ENCODE data around the gene FIS1. TPM values are rescaled to one million over a fixed set of nuclear protein-coding genes. Genes with fewer than 3 reads are reported as not detected.
A peak's percentile ranks its signal among the peaks of the same experiment; 100 is the strongest.

The FIS1 gene
- total RNA-seq, 4 donors from 2014 or later, result 129 to 251 (median 233) TPM

DNA sequence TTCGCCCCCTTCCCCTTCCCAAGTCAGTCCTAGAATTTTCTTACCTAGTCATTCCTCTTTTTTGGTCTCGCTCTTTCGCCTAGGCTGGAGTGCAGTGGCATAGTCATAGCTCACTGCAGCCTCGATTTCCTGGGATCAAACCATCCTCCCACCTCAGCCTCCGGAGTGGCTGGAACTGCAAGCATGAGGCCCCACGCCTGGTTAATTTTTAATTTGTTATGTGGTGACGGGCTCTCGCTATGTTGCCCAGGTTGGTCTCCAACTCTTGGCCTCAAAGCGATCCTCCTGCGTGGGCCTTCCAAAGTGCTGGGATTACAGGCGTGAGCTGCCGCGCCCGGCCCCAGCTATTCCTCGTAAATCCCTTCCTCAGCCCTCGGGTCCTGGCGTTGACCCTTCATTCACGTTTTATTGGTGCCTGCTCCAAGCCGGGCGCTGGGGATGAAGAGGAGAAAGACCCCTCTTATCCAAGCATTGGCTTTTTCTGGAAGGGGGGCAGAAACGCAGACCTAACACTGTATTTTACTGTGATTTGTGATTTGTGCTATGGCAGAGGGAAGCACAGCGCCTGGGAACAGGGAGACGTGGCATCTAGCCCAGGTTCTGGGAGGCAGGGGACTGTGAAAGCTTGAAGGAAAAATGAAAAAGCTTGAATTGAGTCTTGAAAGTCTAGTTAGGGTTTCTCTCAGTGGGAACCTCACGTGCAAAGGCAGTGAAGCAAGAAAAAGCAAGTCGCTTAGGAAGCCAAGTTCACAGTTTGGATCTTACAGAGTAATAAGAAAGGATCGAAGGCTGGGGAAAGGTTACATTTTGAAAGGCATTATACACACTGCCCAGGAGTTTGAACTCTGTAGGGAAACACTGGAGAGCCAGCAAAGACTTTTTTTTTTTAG lies 26.4 kb downstream of the FIS1 start:
- Histone ChIP-seq H3K4me3 (peak overlapping the region; percentile 68 to 72), H3K27me3 (no peaks in the 10 kb centered on the region), H3K4me1 (peaks cover 0 to 12% of the 10 kb centered on the region in 2 donors), H3K9me3 (no peaks in the 10 kb centered on the region), H3K27ac (peak overlapping the region; percentile 91 to 93), H3K36me3 (no peaks in the 10 kb centered on the region)
- peak in 1 of 2 donors; percentile 10 for TF ChIP-seq POLR2A (IDR thresholded peaks at IDR 0.05)
- TF ChIP-seq, protein P1, sequence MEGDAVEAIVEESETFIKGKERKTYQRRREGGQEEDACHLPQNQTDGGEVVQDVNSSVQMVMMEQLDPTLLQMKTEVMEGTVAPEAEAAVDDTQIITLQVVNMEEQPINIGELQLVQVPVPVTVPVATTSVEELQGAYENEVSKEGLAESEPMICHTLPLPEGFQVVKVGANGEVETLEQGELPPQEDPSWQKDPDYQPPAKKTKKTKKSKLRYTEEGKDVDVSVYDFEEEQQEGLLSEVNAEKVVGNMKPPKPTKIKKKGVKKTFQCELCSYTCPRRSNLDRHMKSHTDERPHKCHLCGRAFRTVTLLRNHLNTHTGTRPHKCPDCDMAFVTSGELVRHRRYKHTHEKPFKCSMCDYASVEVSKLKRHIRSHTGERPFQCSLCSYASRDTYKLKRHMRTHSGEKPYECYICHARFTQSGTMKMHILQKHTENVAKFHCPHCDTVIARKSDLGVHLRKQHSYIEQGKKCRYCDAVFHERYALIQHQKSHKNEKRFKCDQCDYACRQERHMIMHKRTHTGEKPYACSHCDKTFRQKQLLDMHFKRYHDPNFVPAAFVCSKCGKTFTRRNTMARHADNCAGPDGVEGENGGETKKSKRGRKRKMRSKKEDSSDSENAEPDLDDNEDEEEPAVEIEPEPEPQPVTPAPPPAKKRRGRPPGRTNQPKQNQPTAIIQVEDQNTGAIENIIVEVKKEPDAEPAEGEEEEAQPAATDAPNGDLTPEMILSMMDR (IDR thresholded peaks at IDR 0.05), result no peak
- no peak for DNase-seq
- intact Hi-C loops (cut with DNase I; ENCODE audit: low total_unique reads), result no loop called here

DNA sequence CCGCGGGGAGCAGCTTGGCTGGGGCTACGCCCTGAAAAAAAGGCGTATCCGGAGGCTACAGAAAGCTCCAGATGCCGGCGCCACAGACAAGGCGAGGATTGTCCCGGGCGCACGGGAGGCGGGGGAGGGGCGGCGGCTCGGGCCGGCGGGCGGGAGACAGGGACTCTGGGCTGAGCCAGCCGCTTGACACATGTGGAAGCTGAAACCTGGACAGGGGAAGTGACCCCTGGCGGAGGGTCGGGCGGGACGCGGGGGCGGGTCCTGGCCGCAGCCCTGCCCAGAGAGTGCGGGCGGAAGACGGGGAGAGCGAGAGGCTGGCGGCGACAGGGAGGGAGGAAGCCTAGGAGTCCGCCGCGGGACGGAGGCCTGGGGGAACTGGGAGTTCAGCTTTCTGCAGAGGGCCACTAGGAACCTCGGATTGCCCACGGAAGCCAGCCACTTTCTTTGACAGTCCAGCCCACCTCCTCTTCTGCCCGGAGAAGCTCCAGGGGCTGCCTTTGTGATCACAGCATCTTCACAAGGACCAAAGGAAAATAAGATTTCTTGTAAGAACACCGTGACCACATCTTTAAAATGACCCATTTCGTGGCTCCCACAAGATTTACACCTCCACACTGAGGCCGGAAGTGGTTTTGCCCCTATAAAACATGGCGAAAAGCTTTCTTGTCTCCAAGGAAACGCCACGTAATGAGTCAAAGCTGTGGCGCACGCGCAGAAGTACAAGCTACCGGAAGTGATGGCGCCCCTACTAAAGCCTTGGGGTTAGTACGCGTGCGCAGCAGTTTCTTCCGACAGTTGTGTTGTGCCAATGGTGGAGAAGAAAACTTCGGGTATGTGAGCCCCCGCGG lies 27.3 kb downstream of the FIS1 start, which contains the start of the genes PLOD3 and ZNHIT1:
PLOD3 (minus strand) TSS at position 194 of the 848 bp plus-strand sequence. CDS start 307 bp downstream, outside the sequence.
ZNHIT1 (plus strand) TSS at position 778 of the 848 bp plus-strand sequence; CDS start at position 809, 31 bp downstream.
- Histone ChIP-seq H3K9me3 (no peaks in the 10 kb centered on the region), H3K4me3 (peak within 1 kb of the TSS; percentile 68 to 72), H3K27me3 (no peaks in the 10 kb centered on the region), H3K27ac (peak within 1 kb of the TSS; percentile 91 to 93), H3K4me1 (peaks cover 0 to 12% of the 10 kb centered on the region in 2 donors), H3K36me3 (no peaks in the 10 kb centered on the region)
- intact Hi-C loops (cut with DNase I; ENCODE audit: low total_unique reads), result no loop called here
- peak; percentile 95 to 98 for DNase-seq
- peak; percentile 9 to 33 for TF ChIP-seq POLR2A (IDR thresholded peaks at IDR 0.05)
- TF ChIP-seq, protein P1 (IDR thresholded peaks at IDR 0.05), result peak; percentile 3 to 34 (median 16)

DNA sequence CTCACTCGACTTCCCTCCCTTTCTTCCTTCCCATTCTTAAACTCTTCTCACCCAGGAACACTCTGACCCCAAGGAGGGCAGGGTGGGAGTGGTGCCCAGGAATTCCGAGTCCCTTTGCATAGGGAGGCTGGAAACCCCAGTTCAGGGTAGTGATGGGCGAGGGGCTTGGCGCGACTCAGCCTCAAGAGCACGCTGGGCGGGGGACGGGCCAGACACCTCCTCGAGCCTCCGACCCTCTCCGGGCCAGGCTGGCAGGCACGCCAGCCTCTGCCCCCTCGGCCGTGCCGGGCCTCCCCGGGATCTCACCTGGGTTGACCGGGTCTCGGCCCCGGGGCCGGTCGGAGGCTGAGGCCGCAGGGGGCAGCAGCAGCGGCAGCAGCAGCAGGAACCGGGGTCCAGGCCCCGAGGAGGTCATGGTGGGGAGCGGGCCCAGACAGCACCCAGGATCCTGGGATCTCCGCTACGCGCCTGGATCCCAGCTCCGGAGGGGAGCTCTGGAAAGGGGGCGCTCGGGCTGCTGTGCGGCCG lies 28.0 kb downstream of the FIS1 start:
- H3K4me1 ChIP-seq, result peaks cover 0 to 12% of the 10 kb centered on the region in 2 donors
- no peaks in the 10 kb centered on the region for H3K27me3 ChIP-seq
- H3K27ac ChIP-seq, result peak overlapping the region; percentile 91 to 93
- peak overlapping the region; percentile 68 to 72 for H3K4me3 ChIP-seq
- H3K36me3 ChIP-seq, result no peaks in the 10 kb centered on the region
- intact Hi-C loops (cut with DNase I; ENCODE audit: low total_unique reads), result no loop called here
- H3K9me3 ChIP-seq, result no peaks in the 10 kb centered on the region
- no peak for TF ChIP-seq POLR2A (IDR thresholded peaks at IDR 0.05)
- TF ChIP-seq, protein P1 (IDR thresholded peaks at IDR 0.05), result peak in 1 of 4 experiments; percentile 9
- DNase-seq, result peak in 1 of 2 donors; percentile 33

DNA sequence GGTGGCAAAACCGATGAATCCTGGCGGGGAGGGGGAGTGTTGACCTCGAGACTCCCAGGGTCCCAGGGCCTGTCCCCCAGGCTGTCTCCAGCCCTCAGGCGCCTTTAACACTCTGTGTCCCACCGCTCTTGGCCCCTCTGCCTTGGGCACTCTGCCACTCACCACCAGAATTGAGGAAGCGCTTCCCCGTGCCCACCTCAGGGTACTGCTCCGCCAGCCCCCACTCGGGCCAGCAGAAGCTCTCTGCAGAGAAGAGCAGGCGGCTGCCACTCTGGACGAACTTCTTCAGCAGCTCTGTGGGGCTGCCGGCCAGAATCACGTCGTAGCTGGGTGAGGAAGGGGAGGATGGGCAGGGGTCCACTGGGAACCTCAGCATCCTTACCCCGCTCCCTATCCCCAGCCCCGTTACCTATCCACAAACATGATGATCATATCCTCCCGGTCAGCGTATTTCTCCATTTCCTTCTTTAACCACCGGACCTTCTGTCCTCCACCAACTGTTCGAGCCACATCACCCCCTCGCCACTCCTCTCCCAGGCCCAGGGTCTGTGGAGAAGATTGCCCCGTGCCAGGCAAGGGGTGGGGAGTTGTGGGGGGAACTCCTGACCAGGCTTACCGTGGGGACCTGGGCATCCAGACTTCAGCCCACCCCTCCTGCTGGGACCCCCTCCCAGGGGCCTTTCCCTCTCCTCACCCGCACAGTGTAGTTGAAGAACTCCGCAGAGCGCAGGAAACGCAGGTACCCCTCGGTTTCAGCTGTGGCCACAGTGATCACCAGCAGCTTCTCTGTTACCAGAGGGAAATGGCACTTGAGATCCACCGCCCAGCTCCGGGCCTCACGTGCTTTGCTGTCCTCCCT lies 28.7 kb downstream of the FIS1 start:
- H3K9me3 ChIP-seq, result no peaks in the 10 kb centered on the region
- peak overlapping the region in 1 of 2 donors; percentile 93 for H3K27ac ChIP-seq
- H3K36me3 ChIP-seq, result no peaks in the 10 kb centered on the region
- DNase-seq, result no peak
- H3K4me1 ChIP-seq, result peaks cover 0 to 12% of the 10 kb centered on the region in 2 donors
- intact Hi-C loops (cut with DNase I; ENCODE audit: low total_unique reads), result no loop called here
- H3K27me3 ChIP-seq, result no peaks in the 10 kb centered on the region
- H3K4me3 ChIP-seq, result peak overlapping the region; percentile 68 to 72
- no peak for TF ChIP-seq POLR2A (IDR thresholded peaks at IDR 0.05)
- TF ChIP-seq, protein P1 (IDR thresholded peaks at IDR 0.05), result no peak
